BJ (cell line): ENCODE data around the gene PAFAH2. TPM values are rescaled to one million over a fixed set of nuclear protein-coding genes. Genes with fewer than 3 reads are reported as not detected.

Source experiments
- CTCF ChIA-PET: fragments of 350-600 bp; formaldehyde crosslinking; extraction: SDS; loops from one replicate; lab custom pipeline; 2021; ENCODE audit warnings: antibody characterized with exemption, inconsistent platforms; lab: Yijun Ruan, JAX
- POLR2A ChIA-PET: fragments of 300-600 bp; sonication (Branson Sonifier 250); formaldehyde crosslinking; extraction: SDS; loops from one replicate; lab custom pipeline; 2021; ENCODE audit warnings: antibody characterized with exemption; lab: Charles Lee
- DNase-seq: peaks from one replicate; pipeline ENCODE4 v3.0.0-alpha.2; 2011; ENCODE audit warnings: low read depth
- H3K27me3 ChIP-seq: 2 replicates; pipeline ENCODE4 v1.6.0; 2011; ENCODE audit warnings: low read length; ENCODE audit not compliant: control insufficient read depth, insufficient read depth
- H3K36me3 ChIP-seq: 2 replicates; pipeline ENCODE4 v1.5.1; 2011; ENCODE audit warnings: low read length; ENCODE audit not compliant: control insufficient read depth, insufficient read depth
- H3K4me3 ChIP-seq: 2 replicates; pipeline ENCODE4 v1.5.1; 2011; ENCODE audit warnings: low read depth, mild to moderate bottlenecking, control low read depth, low read length
- CTCF ChIP-seq: IDR thresholded peaks from 2 replicates; pipeline ENCODE4 v1.5.1; 2011; ENCODE audit warnings: low read depth, mild to moderate bottlenecking, control low read depth, inconsistent platforms, low read length, moderate library complexity; ENCODE audit not compliant: insufficient read depth
- polyA plus RNA-seq: library from polyadenylated mRNA; depleted of rRNA; stranded (reverse); fragments of >200 nt; gene quantifications from 2 replicates; pipeline ENCODE4 v1.2.3, GENCODE V29; 2011

PAFAH2 gene
- polyA plus RNA-seq, 1 experiment = 11.9 TPM

- no peak overlapping the region for H3K4me3 ChIP-seq
- no peaks in the 10 kb centered on the region for H3K27me3 ChIP-seq
- TF ChIP-seq CTCF = no peak
- ChIA-PET CTCF (interaction anchor here (4.2 kb wide), 1 partner anchor 96 kb away, joined by 18 read pairs; no protein-coding TSS in a partner anchor), POLR2A (no interaction called here)
- H3K36me3 ChIP-seq = 0 out of 2 replicates have a peak, but pooled peaks cover 1% of the 10 kb centered on the region
- no peak for DNase-seq
Observed at GRCh38 chr1:25991937-25992688, 5.8 kb downstream of the PAFAH2 start.

DNA sequence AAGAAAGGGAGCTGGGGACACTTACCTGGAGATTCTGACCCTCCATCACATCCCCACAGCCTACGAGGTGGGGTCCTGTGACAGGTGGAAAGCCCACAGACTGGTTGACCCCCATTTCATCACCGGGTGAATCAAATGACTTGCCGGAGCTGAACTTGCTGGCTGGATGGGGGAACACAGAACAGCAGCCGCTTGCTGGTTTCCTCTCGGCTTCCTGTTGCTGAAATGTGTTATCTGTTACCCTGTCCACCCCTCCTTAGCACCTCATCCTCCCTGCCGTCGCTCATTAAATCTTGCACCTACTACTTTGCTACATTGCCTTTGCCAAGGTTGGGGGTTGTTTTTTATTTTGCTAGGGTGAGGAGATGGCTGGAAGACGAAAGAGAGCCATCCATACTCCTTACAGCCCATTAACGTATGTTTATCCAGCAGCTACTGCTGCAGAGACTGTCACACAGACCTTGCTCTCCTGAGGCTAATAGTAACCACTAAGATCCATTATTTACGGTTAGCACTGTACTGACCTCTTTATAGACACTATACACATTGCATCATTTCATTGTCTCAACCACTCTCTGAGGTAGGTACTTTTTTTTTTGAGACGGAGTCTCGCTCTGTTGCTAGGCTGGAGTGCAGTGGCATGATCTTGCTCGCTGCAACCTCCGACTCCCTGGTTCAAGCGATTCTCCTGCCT lies 7.0 kb downstream of the PAFAH2 start:
- no peak overlapping the region for H3K4me3 ChIP-seq
- DNase-seq = no peak
- peaks cover 1% of the 10 kb centered on the region; the same call in 1 of the 2 replicates for H3K36me3 ChIP-seq
- ChIA-PET POLR2A (no interaction called here), CTCF (interaction anchor here (1.1 to 4.2 kb wide), 4 partner anchors 10 to 95 kb away, joined by 3 to 18 read pairs (median 5); no protein-coding TSS in a partner anchor)
- H3K27me3 ChIP-seq = no peaks in the 10 kb centered on the region
- TF ChIP-seq CTCF = no peak

DNA sequence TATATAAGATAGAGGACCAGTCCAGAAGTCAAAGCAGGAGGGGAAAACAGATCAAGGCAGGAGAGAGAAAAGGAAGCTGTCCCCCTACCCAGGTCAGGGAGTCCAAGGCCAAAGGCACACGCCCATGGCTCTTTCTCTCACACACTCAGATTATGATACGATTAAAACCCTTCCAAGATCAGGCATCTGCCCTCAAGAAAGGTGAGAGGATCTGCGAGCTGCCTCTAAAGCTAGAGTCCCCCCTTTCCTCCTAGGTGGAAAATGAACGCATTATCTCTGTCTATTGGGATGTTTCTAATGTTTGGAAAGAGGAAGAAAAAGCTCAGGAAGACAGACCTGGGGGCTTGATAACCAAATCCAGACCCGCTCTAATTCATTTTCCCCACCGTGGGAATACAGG lies 7.6 kb downstream of the PAFAH2 start:
- no peak for TF ChIP-seq CTCF
- CTCF ChIA-PET = interaction anchor here (1.1 to 4.2 kb wide), 4 partner anchors 9 to 95 kb away, joined by 3 to 18 read pairs (median 5); no protein-coding TSS in a partner anchor
- POLR2A ChIA-PET = no interaction called here

GRCh38 chr1:25989440-25990234 lies 8.2 kb downstream of the PAFAH2 start:
- TF ChIP-seq CTCF = no peak
- Histone ChIP-seq H3K27me3 (no peaks in the 10 kb centered on the region), H3K4me3 (no peak overlapping the region), H3K36me3 (peaks cover 1% of the 10 kb centered on the region; the same call in 1 of the 2 replicates)
- no peak for DNase-seq
- CTCF ChIA-PET = interaction anchor here (1.4 to 4.2 kb wide), 4 partner anchors 8 to 94 kb away, joined by 3 to 18 read pairs (median 9); partner anchors contain the start of gene PAFAH2
- POLR2A ChIA-PET = no interaction called here

More for the DNA sequence above, 7.6 kb downstream of the PAFAH2 start:
- Histone ChIP-seq H3K4me3 (no peak overlapping the region), H3K36me3 (peaks cover 1% of the 10 kb centered on the region; the same call in 1 of the 2 replicates), H3K27me3 (no peaks in the 10 kb centered on the region)
- DNase-seq = no peak
